T-helper 2 cell treated with Interferon-gamma antibody and Interleukin-4, amounts not matched to agents 5 μg/mL and 100 μg/mL, for 36 hours (primary cell): ENCODE measurements around the gene RBMS1.

Experiments used
- DNase-seq: peaks from one replicate; pipeline ENCODE4 v3.0.0; 2021; ENCODE audit warnings: low spot score
- H3K27ac Mint-ChIP-seq: one replicate; pipeline ENCODE4 v1.8.0; 2021; ENCODE audit warnings: mild to moderate bottlenecking, mixed read lengths
- H3K27me3 Mint-ChIP-seq: one replicate; pipeline ENCODE4 v1.8.0; 2021; ENCODE audit warnings: low read depth, mixed read lengths
- H3K36me3 Mint-ChIP-seq: one replicate; pipeline ENCODE4 v1.8.0; 2021; ENCODE audit warnings: low read depth, mixed read lengths
- H3K4me1 Mint-ChIP-seq: one replicate; pipeline ENCODE4 v1.8.0; 2021; ENCODE audit warnings: low read depth, mixed read lengths
- H3K4me3 Mint-ChIP-seq: one replicate; pipeline ENCODE4 v1.8.0; 2022; ENCODE audit warnings: mild to moderate bottlenecking, moderate library complexity, mixed read lengths
- H3K9me3 Mint-ChIP-seq: one replicate; pipeline ENCODE4 v1.8.0; 2021; ENCODE audit warnings: mixed read lengths

RBMS1 gene

DNA sequence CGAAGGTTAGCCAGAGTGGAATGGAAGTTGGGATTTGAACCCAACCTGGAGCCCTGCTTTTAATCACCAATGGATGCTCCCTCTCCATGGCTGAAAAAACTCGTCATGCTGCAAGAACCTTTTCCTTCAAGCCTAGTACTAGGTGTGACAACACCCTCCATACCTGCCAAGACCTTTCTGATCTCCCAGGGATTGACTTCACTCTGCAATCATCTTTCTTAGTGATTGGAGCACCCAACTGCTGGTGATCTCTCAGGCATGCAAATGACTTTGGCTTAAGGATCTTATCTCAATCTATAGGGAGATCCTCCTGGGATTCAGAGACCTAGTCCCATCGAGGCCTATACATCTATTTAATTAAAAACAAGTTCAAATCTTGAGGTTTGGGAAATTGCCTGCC, 270.0 kb downstream of the RBMS1 start:
- no peaks in the 10 kb centered on the region for H3K9me3 Mint-ChIP-seq
- no peak for DNase-seq
- H3K4me1 Mint-ChIP-seq = peaks cover 33% of the 10 kb centered on the region
- H3K4me3 Mint-ChIP-seq = no peak overlapping the region
- peaks cover 5% of the 10 kb centered on the region for H3K27me3 Mint-ChIP-seq
- no peaks in the 10 kb centered on the region for H3K36me3 Mint-ChIP-seq
- no peak overlapping the region for H3K27ac Mint-ChIP-seq

DNA sequence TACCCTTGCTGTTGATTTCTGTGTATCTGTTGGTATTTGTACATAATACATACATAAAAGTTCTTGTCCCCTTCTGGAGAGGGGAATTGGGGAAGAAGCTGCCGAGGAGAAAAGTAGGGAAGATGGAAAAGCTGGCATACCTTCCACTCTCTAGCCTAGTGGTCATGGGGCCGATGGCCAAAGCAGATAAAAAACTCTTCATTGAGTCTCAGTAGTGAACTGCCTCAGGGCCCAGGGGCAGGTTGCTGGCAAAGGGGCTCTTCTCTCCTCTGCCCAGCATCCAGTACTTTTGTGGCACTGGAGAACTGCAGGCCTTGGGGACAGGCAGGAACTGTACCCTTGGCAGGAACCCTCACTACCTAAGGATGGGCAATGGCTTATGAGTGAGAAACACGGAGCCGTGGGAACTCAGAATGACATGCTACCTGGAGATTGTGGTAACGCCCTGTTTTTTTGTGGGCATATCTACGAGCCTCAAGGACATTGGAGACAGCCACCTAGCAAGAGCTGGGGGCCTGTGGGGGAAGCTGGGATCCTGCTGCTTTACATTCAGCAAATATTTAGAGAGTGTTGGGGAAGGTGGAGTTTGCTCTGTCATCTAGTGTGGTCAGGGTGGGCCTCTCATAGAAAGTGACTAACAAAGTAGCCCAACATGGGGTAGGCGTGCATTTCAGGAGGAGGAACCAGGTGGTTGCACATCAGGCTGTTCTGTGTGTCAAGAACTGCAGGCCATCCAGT, 270.9 kb downstream of the RBMS1 start:
- peaks cover 8% of the 10 kb centered on the region for H3K27me3 Mint-ChIP-seq
- H3K27ac Mint-ChIP-seq = no peak overlapping the region
- no peaks in the 10 kb centered on the region for H3K9me3 Mint-ChIP-seq
- H3K36me3 Mint-ChIP-seq = no peaks in the 10 kb centered on the region
- no peak overlapping the region for H3K4me3 Mint-ChIP-seq
- peaks cover 33% of the 10 kb centered on the region for H3K4me1 Mint-ChIP-seq
- DNase-seq = no peak
